NCI-H2227 treated with DMSO at 0.1 percent for 48 hours (cell line): ENCODE data around the gene CLK2.
"Not testable (repeated sequence)": the region's sequence is repeated elsewhere in the genome, so short reads cannot be mapped to it uniquely, and the experiment has no call there.

Experiments used
- DNase-seq: peaks from one replicate; lab custom pipeline; 2025; lab: John Stamatoyannopoulos, UW

The CLK2 gene

DNA sequence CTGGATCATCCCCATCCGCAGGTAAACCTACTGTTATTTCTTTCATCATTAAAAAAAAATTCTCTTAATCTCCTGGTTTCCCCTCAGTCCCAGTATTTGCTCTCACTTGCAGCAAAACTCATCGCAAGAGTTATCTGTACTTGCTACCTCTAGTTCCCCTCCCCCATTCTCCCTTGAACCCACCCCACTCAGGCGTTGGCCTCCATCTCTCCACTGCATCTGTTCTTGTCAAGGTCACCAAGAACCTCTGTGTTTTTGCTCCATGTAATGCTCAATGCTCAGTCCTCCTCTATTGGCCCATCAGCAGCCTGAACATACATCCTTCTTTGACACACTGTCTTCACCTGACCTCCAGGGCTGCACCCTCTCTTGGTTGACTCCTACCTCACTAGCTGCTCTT, 23.4 kb upstream of the CLK2 start:
- no peak for DNase-seq

DNA sequence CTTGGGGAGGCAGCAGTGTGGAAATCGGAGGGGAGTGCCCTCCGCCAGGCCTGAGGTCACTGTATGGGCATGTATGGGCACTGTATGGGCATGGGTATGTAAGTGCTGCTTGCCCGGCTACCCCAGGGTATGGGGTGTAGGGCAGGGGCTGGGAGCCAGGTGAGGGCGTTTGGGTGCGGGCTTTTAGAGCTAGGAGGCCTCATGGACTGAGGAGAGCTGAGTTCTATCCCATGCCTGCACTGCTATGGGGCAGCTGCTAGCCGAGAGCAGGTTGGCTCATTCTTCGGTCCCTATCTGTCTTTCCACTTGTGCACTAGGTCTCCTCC, 22.6 kb upstream of the CLK2 start:
- no peak for DNase-seq

DNA sequence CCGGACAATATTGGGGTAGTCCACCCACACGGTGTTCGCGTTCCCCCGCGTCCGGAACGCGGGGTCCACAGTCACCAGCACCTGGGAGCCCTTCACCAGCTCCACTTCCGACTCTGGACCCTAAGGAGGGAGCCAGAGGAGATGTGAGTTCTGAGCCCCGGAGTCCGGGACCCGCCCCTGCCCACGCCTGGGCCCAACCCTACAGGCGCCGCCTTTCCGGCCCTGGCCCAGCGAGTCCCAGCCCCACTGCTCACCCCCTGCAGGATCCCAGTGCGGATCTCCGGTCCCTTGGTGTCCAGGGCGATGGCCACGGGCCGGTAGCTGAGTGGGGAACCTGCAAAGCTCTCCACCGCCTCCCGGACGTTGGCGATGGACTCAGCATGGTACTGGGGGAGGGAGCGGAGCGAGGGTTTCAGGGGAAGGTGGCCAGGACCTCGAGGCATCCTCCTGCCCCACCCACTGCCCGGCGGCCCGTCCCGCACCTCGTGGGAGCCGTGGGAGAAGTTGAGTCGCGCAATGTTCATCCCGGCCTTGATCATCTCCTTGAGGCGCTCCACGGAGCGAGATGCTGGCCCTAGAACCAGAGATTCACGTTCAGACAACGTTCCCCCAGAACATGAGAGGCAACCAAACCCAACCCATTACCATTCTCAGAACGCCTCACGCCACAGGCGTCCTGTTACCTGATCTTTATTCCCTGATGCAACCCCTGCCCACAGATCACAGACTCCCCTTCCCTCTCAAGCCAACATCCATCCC, 22.1 kb upstream of the CLK2 start:
- no peak for DNase-seq

DNA sequence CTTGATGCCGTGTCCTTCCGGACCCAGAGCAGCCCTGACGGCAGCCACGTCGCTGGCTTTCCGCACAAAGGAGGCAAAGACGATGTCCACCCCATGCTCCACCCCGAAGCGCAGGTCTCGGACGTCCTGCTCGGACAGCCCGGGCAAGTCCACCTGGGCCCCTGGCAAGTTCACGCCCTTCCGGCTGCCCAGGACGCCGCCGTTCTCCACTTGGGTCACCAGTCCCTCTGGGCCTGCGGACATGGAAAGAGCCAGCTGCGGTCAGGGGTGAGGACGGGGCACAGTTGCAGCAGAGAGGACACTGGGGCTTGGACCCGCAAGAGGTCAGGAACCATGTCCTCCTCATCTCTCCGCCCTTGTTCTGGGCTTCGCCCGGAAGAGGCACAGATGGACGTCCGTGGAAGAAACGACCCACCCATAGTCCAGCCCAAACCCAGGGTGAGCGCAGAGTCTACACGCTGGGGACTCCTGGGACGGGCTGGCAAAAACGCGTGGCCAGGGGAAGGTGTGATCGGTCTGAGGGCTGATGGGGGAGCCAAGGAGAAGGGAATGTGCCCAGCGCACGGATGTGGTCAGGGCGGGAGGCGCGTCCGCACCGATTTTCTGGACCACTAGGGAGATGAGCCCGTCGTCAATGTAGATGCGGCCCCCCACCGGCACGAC, 21.3 kb upstream of the CLK2 start:
- DNase-seq = no peak

DNA sequence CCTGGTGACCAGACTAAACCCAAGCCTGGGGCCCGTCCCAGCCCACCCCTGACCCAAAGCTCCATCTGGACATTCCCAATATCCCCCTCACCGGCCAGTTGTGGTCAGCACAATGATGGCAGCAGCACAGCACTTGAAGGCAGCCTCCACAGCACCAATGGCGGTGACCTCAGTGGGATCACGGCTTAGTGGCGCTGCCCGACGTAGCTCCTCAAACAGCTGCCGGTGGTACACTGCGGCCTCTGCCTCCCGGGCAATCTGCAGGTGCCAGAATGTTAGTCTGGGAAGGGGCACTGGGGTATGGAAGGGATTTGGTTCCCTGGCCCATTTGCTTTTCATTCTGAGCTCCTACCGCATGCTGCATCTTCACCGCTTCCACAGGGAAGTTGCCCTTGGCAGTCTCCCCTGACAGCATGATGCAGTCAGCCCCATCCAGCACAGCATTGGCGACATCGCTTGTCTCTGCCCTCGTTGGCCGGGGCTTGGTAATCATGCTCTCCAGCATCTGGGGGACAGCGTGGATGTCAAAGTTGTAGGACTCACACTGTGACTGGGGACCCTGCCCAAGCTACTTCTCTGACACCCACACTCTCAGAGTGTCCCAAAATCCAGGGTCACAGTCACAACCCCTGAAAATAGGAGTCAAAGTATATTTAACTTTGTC, 19.9 kb upstream of the CLK2 start:
- DNase-seq = no peak

DNA sequence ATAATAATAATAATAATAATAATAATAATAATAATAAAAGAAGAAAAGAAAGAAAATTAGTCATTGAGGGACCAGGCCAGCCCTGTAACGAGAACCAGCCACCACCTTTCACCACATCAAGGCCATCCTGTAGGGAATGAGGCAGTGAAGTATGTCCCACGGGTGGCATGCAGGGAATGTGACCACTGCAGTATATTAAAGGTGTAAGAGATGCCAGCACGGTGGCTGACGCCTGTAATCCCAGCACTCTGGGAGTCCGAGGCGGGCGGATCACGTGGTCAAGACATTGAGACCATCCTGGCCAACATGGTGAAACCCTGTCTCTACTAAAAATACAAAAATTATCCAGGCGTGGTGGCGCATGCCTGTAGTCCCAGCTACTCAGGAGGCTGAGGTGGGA, 17.7 kb upstream of the CLK2 start:
- DNase-seq = not testable (repeated sequence)

DNA sequence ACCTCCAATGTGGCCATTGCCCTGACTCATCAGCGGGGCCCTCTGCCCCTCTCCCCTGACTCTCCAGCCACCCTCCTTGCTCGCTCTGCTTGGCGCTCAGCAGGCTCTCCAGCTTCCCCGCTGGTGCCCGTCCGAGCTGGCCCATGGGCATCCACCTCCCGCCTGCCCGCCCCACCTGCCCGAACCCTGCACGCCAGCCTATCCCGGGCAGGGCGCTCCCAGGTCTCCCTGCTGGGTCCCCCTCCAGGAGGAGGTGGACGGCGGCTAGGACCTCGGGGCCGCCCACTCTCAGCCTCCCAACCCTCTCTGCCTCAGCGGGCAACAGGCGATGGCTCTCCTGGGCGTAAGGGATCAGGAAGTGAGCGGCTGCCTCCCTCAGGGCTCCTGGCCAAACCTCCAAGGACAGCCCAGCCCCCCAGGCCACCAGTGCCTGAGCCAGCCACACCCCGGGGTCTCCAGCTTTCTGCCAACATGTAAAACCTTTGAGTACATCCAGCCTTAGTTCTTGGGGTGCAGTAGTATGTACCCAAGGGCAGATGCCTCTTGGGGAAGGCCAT, 14.8 kb upstream of the CLK2 start:
- no peak for DNase-seq

DNA sequence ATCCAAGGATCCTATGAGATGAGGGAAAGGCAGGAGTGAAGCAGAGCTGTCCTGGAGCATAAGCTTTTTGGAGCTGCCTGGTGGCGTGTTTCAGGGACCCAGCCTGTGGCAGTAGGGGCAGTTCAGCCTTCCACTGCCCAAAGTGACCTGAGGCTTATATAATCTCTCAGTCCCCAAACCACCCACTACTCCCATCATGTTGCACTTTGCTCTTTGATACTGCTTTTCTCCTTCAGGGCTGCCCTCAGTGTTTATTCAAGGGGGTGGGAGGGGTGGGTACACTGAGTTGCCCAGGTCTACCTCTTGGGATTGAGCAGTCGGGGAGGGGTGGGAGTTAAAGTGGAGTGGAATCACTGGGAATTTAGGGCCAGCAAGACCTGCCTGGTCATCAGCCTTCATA, 13.2 kb upstream of the CLK2 start:
- DNase-seq = no peak

DNA sequence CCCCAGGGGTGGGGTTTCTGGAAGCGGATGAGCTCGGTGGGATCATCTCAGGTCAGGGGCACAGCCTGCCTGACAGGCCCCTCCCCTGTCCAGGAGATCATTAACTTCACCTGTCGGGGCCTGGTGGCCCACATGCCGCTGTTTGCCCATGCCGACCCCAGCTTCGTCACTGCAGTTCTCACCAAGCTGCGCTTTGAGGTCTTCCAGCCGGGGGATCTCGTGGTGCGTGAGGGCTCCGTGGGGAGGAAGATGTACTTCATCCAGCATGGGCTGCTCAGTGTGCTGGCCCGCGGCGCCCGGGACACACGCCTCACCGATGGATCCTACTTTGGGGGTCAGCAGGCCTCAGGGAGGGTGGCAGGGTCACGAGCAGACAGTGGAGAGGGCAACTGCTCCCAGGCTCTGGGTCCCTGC, 12.3 kb upstream of the CLK2 start:
- DNase-seq = no peak

DNA sequence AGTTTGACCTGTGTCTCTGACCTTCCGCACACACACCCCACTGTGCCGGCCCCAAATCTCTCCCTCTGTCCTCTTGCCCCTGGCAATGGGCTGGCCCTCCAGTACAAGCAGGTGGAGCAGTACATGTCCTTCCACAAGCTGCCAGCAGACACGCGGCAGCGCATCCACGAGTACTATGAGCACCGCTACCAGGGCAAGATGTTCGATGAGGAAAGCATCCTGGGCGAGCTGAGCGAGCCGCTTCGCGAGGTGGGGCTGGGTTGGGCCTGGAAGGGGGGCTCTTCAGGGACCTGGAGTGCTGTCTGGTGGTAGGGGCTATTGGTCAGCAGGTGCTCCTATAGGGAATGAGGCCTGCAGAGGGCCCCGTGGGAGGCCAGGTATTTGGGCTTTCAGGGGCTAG, 11.8 kb upstream of the CLK2 start:
- DNase-seq = no peak

DNA sequence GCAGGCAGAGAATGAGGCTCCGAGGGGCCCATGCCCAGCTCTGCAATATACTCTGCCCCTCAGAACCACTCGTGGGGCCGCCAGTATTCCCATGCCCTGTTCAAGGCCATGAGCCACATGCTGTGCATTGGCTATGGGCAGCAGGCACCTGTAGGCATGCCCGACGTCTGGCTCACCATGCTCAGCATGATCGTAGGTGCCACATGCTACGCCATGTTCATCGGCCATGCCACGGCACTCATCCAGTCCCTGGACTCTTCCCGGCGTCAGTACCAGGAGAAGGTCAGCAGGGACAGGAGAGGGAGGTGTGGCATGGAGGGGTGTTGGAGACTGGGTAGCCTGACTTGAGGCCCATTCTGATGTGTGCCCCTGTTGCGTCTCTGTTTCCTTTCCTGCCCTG, 11.2 kb upstream of the CLK2 start:
- DNase-seq = no peak

DNA sequence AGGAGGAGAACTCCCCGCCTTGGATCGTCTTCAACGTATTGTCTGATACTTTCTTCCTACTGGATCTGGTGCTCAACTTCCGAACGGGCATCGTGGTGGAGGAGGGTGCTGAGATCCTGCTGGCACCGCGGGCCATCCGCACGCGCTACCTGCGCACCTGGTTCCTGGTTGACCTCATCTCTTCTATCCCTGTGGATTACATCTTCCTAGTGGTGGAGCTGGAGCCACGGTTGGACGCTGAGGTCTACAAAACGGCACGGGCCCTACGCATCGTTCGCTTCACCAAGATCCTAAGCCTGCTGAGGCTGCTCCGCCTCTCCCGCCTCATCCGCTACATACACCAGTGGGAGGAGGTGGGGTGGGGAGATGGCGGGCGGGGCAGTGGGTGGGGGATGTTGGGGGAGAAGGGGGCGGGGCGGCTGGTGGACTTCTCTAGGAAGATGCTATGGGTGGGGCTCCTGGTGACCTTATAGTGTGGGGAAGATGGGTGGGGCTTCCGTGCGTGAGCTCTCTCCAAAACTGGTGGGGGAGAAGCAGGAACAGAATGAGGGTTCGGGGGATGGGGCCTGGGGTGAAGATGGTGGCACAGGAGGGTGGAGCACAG, 9.3 kb upstream of the CLK2 start:
- no peak for DNase-seq

DNA sequence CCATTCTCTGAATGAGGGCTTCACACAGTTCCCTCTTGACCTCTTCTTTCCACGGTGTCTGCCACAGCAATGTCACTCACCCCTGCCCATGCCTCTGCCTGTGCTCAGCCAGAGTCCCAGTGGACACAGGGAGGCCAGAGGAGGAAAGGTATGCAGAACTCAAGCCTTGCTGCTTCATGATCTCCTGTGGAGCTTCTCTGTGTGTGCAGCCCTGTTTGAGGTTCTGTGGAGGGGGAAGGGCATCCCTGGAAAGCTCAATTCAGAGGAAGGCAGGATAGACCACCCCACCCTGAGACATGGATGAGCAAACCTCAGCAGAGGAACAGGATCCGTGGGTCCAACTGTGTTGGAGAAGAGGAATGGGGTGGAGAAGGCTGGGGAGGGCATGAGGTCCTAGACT, 6.0 kb upstream of the CLK2 start:
- DNase-seq = no peak

DNA sequence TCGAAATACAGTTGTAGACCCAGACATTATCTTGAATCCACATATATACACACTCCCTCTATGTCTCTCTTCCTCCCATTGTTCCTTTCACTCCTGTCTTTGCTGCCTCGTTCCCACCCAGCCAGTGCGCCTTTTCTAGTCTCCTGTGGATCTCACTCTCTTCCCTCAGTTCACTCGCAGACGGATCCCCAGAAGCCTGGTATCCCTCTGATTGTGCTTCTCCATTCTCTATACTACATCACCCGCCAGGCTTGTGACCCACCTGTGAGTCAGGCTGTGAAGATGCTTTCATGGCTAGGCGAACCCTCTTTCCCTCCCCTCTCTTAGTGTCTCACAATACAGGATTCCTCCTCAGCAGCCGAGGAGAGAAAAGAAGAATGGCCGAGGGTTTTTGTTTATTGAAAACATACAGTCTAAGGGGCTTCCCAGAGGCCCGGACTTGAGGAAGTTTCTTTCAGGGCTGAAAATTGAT, 5.4 kb upstream of the CLK2 start:
- DNase-seq = no peak

DNA sequence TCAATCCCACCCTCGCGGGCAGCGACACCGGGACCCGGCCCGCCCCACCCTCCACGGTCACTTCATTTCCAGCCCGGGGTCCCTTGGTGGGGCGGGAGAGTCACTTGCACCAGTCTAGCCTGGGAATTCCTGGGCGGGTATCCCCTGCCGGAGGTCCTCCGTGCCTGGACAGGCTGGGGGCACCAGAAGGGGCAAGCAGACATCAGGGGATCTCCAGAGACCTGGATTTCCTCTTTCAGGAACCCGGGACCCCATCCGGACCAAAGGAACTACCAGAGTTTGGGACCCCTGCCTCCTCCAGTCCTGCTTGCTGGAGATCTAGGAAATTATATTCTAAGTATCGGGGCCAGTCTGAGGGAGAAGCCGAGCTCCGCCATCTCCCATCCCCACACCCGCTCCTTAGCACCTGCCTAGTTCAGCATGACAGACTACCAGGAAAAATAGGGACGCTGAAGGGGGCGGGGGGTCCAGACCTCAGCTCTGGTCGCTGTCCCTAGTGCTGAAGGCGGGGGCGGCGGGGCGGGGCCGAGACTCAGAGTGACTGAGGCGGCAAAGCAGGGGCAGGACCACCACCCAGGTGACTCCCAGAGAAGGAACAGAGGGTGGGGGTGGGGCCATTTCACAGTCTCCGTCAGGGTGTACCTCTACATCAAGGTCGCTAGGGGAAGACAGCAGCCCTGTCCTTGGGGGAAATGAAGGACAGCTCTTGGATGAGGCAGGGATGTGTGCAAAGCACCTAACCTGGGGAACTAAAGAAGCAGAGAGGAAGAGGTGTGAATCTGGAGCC, 4.8 kb upstream of the CLK2 start:
- peak; percentile 61 for DNase-seq

DNA sequence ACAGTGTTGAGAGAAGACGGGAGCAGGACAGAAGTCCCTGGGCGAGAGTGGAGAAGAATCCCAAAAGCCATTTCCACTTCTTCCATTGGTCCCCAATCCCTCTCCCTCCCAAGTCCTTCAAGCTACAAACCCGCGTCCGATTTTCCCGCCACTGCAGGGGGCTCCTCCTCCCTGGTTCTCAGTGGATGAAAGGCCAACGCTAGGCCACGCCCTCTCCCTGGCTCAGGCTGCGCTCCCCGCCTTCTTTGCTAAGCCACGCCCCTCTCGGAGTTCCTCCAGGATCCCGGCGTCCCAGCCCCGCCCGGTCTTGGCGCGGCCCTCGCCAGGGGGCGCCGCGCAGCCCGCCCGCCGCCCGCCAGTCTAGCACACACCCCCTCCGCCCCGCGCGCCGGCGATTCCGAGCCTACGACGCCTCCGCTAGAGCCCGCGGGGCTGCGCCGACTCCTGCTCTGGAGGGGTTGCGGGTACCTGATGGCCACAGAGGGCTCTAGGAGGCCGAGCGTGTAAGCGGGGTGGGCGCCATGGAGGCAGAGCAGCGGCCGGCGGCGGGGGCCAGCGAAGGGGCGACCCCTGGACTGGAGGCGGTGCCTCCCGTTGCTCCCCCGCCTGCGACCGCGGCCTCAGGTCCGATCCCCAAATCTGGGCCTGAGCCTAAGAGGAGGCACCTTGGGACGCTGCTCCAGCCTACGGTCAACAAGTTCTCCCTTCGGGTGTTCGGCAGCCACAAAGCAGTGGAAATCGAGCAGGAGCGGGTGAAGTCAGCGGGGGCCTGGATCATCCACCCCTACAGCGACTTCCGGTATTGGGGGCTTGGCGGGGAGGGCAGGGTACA, 4.0 kb upstream of the CLK2 start, which contains the start of gene HCN3:
Gene HCN3 (plus strand): TSS at position 394 of the 832 bp plus-strand sequence. CDS start 128 bp downstream, at position 522.
- peak; percentile 98 for DNase-seq

DNA sequence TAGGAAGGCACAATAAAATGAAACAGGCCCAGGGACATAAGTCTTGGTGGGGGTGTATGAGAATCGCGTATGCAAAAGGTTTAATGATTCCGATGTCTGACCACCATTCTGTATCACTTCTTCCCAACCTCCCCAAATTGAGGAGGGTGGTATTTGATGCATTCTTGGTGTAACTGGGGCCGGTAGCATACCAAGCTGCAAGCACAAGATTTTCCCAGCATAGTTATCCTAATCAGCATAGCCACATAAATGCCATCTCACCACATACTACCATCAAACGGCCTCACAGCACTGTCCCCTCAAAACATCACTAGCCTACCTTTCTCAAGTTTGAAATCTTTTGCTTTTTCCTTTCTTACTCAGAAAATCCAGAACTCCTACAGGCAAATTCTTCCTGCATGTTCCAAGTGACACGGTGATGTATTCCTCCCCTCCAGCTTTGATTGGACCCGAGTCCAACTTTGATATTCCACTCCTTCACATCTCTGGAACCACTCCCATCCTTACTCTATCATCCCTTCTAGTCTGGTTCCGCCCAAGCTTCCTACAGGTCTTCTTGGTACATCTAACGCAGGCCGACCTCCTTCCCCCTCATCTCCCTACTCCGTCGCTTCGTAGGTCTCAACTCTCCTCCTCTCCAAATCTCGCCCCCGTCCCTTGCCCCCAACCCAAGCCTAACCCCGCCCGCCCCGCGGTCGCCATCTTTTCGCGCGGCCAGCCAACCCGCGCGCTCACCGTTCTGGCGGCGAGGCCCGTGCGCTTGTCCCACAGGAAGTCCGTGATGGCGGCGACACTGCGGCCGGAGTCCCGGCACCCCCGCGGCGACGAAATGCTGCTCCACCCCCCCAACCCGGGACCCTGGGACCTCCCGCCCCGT, 600 bp downstream of the CLK2 start:
- DNase-seq = peak; percentile 85

DNA sequence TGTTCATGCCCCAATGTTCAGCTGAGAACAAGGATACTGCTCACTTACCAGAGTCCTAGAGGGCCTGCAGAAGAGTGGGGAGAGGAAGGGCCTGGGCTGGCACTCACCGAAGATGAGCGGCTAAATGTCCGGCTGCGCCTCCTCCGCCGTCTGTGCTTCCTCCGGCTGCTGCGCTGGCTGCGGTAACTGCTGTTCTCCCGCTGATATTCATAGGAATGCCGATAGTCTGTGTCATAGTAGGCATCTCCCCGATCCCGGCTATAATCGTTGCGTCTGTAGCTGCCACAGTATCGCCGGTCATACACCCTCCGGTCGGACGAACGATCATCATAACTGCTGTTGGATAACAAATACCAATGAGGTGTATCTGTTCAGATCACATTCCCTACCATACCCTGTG, 3.9 kb downstream of the CLK2 start:
- no peak for DNase-seq

DNA sequence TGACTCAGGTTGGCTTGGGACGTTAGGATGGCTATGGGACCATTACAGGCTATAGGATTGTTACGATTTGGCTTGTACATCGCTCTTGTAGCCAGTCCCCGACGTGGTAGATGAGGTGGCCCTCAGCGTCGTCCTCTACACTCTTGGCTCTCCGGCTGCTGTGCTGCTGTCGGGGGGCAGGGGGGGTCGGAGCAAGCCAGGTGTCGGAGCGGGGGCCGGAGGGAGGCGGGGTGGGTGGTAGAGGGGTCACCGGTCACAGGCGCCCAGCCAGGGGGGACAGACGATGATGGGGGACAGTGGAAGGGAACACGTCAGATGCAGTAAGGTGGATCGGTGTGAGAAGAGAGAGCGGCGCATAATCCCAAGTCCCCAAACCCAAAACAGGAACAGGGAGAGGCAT, 4.7 kb downstream of the CLK2 start:
- DNase-seq = no peak

DNA sequence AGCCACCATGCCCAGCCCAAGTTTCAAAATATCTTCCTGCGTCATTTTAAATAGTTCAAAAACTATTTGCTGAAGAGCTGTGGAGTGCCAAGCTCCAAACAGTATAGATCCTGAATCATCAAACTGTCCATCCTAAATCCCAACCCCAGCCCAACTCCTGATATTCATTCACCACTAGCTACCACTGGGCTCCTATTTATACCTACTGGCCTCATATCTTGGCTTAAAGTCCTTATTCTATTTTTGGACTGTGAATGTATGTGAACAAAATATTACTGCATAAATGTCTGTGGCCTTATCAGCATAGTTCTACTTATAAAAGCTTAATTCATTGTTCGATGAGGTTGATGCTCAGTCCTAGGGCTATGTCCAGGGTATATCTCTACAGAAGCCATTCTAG, 5.9 kb downstream of the CLK2 start:
- no peak for DNase-seq
